ENCODE measurements around the gene GTF2F2. TPM values are rescaled to one million over a fixed set of nuclear protein-coding genes. Genes with fewer than 3 reads are reported as not detected.

Gene GTF2F2
- total RNA-seq, 1 experiment from 2014 or later: 40.1 TPM

DNA sequence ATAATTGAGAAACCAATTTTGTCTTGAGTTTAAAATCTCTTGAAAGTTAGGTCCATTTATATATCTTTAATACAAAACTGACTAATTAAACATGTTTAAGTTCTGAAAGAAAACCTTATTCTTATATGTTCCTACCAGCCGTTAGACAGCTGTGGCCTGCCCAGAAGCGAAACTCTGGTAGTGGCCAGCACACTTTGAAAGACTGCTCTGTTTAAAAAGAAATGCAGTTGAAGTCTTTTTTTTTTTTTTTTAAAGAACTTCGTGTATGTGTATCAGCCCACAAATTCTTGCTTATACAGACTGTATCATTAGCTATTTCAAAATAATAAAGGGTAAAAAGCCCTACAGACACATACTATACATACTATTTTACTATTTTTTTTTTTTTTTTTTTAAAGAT is 46.5 kb downstream of the GTF2F2 start:
- intact Hi-C loops (cut with micrococcal nuclease): loop anchor here (10.0 kb wide), 1 partner anchor 118 kb away; no protein-coding TSS in a partner anchor
- POLR2A ChIA-PET: interaction anchor here (0.7 kb wide), 1 partner anchor 52 kb away, joined by 3 read pairs; no protein-coding TSS in a partner anchor
- H3K36me3 ChIP-seq (ENCODE audit: control insufficient read depth in 1 of 2, insufficient read depth in 2 of 2, low read length in 2 of 2): no peaks in the 10 kb centered on the region; a peak in 1 of 4 replicates
- H3K9me3 ChIP-seq (ENCODE audit: control insufficient read depth in 1 of 2, insufficient read depth in 1 of 2, low read depth in 1 of 2, low read length in 2 of 2): no peaks in the 10 kb centered on the region
- H3K4me3 ChIP-seq (replicated peaks in 1 of 2; ENCODE audit: low read depth in 1 of 2, low read length in 2 of 2): no peak overlapping the region
- no peak for DNase-seq (ENCODE audit: low read depth, low spot score)
- ATAC-seq: no peak
- 0 out of 2 replicates have a peak, but pooled peaks cover under 1% of the 10 kb centered on the region for H4K20me1 ChIP-seq (ENCODE audit: insufficient read depth)
- CTCF ChIA-PET: interaction anchor here (0.6 to 1.1 kb wide), 2 partner anchors 12 to 15 kb away, joined by 3 to 5 read pairs; no protein-coding TSS in a partner anchor
- peaks cover 58% of the 10 kb centered on the region for H3K79me2 ChIP-seq (ENCODE audit: insufficient read depth, low read length)
- H3K27me3 ChIP-seq (ENCODE audit: insufficient read depth, low read length): no peaks in the 10 kb centered on the region
- H3K4me2 ChIP-seq (ENCODE audit: low read length): no peak overlapping the region
- no peaks in the 10 kb centered on the region for H3K9me2 ChIP-seq (ENCODE audit: insufficient read depth)
- TF ChIP-seq FOSL1 (IDR thresholded peaks at IDR 0.05; ENCODE audit: low read depth) (no peak), ZFX (IDR thresholded peaks at IDR 0.05) (no peak), EZH2phosphoT487 (IDR thresholded peaks at IDR 0.05; ENCODE audit: borderline replicate concordance) (no peak), RAD21 (IDR thresholded peaks at IDR 0.05; ENCODE audit: low read depth) (no peak), EGR1 (IDR thresholded peaks at IDR 0.05; ENCODE audit: low read depth) (no peak), EZH2 (IDR thresholded peaks at IDR 0.05) (no peak), POLR2A (IDR thresholded peaks at IDR 0.05; ENCODE audit: borderline replicate concordance, extremely low read depth, insufficient read depth, insufficient read length) (no peak), TCF7L2 (IDR thresholded peaks at IDR 0.05; ENCODE audit: borderline replicate concordance, extremely low read depth, insufficient read depth, insufficient read length) (no peak), ELF1 (IDR thresholded peaks at IDR 0.05; ENCODE audit: borderline replicate concordance, low read depth) (no peak), CBX3 (IDR thresholded peaks at IDR 0.05; ENCODE audit: low read depth) (no peak), CEBPB (IDR thresholded peaks at IDR 0.05; ENCODE audit: low read depth) (no peak)
- TF ChIP-seq, protein P1, sequence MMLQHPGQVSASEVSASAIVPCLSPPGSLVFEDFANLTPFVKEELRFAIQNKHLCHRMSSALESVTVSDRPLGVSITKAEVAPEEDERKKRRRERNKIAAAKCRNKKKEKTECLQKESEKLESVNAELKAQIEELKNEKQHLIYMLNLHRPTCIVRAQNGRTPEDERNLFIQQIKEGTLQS (IDR thresholded peaks at IDR 0.05): no peak
- TF ChIP-seq, protein P2, sequence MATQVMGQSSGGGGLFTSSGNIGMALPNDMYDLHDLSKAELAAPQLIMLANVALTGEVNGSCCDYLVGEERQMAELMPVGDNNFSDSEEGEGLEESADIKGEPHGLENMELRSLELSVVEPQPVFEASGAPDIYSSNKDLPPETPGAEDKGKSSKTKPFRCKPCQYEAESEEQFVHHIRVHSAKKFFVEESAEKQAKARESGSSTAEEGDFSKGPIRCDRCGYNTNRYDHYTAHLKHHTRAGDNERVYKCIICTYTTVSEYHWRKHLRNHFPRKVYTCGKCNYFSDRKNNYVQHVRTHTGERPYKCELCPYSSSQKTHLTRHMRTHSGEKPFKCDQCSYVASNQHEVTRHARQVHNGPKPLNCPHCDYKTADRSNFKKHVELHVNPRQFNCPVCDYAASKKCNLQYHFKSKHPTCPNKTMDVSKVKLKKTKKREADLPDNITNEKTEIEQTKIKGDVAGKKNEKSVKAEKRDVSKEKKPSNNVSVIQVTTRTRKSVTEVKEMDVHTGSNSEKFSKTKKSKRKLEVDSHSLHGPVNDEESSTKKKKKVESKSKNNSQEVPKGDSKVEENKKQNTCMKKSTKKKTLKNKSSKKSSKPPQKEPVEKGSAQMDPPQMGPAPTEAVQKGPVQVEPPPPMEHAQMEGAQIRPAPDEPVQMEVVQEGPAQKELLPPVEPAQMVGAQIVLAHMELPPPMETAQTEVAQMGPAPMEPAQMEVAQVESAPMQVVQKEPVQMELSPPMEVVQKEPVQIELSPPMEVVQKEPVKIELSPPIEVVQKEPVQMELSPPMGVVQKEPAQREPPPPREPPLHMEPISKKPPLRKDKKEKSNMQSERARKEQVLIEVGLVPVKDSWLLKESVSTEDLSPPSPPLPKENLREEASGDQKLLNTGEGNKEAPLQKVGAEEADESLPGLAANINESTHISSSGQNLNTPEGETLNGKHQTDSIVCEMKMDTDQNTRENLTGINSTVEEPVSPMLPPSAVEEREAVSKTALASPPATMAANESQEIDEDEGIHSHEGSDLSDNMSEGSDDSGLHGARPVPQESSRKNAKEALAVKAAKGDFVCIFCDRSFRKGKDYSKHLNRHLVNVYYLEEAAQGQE (IDR thresholded peaks at IDR 0.05; ENCODE audit: low read depth): no peak
- TF ChIP-seq, protein P3, sequence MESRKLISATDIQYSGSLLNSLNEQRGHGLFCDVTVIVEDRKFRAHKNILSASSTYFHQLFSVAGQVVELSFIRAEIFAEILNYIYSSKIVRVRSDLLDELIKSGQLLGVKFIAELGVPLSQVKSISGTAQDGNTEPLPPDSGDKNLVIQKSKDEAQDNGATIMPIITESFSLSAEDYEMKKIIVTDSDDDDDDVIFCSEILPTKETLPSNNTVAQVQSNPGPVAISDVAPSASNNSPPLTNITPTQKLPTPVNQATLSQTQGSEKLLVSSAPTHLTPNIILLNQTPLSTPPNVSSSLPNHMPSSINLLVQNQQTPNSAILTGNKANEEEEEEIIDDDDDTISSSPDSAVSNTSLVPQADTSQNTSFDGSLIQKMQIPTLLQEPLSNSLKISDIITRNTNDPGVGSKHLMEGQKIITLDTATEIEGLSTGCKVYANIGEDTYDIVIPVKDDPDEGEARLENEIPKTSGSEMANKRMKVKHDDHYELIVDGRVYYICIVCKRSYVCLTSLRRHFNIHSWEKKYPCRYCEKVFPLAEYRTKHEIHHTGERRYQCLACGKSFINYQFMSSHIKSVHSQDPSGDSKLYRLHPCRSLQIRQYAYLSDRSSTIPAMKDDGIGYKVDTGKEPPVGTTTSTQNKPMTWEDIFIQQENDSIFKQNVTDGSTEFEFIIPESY (IDR thresholded peaks at IDR 0.05; ENCODE audit: extremely low read depth, insufficient replicate concordance, low read length): no peak
- TF ChIP-seq, protein P4, sequence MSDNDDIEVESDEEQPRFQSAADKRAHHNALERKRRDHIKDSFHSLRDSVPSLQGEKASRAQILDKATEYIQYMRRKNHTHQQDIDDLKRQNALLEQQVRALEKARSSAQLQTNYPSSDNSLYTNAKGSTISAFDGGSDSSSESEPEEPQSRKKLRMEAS (IDR thresholded peaks at IDR 0.05): no peak
- no peak overlapping the region for H2AFZ ChIP-seq (ENCODE audit: low read depth, low read length, poor library complexity, severe bottlenecking)
- H3K4me1 ChIP-seq (ENCODE audit: control insufficient read depth in 1 of 2, insufficient read depth in 2 of 2, low read length in 2 of 2): peaks cover 50 to 56% of the 10 kb centered on the region in 2 experiments
- BruUV-seq (replicated peaks): no TSS peak
- H3K27ac ChIP-seq (ENCODE audit: low read depth, low read length): no peak overlapping the region; the same call in 1 of the 2 replicates
- RAD21 ChIA-PET (ENCODE audit: low non-redundant PET in 1 of 2, low total read pairs in 2 of 2, uncharacterized antibody in 2 of 2, unreplicated experiment in 2 of 2): interaction anchor here in 1 of 2 experiments (0.6 kb wide), 1 partner anchor 47 kb away, joined by 3 read pairs; the partner anchor contains the start of gene GTF2F2
- H3K9ac ChIP-seq (ENCODE audit: low read length): no peak overlapping the region

All from HCT116 (cell line).